HPDE6-E6E7 (cell line): ENCODE measurements around the gene SSX4.
"Not testable (repeated sequence)": the region's sequence is repeated elsewhere in the genome, so short reads cannot be mapped to it uniquely, and the experiment has no call there.

Source experiments
- DNase-seq: peaks from one replicate; pipeline ENCODE4 v3.0.0; 2011; ENCODE audit warnings: missing footprints; ENCODE audit errors: extremely low spot score

The SSX4 gene, protein sequence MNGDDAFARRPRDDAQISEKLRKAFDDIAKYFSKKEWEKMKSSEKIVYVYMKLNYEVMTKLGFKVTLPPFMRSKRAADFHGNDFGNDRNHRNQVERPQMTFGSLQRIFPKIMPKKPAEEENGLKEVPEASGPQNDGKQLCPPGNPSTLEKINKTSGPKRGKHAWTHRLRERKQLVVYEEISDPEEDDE

DNA sequence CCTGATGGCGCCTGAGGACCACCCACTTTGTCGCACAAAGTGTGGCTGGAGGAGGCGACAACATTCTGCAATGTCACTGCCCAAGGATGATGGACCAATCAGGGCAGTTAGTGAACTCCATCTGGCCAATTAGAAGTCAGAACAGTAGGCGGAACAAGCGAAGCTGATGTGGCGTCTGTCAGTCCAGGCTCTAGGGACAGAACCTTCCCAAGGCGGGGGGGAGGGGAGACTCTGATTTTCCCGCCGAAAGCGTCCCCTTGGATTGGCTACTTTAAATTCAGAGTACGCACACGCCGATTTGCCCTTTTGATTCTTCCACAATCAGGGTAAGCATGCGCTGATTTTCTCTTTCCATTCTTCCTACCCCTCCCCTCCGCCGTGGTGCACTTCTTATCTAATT, at the start of gene SSX4:
Gene SSX4 (plus strand): TSS at position 301 of the 400 bp plus-strand sequence. CDS start 515 bp downstream, outside the sequence.
- DNase-seq: not testable (repeated sequence)

DNA sequence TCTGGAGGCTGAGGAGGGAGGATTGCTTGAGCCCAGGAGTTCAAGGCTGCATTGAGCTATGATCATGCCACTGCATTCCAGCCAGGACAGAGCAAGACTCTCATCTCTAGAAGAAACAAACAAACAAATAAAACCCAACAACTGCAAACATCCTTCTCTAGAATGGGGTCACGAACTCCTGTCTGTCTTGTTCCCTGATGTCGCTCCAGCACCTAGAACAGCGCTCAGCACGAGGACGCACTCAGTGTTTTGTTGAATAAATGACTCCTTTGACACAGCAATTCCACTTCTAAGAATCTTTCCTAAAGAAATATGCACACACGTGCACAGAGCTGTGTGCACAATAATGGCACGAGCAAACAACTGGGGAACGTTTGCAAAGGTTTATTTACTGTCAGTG, 37.3 kb upstream of the SSX4 start:
- DNase-seq: not testable (repeated sequence)

DNA sequence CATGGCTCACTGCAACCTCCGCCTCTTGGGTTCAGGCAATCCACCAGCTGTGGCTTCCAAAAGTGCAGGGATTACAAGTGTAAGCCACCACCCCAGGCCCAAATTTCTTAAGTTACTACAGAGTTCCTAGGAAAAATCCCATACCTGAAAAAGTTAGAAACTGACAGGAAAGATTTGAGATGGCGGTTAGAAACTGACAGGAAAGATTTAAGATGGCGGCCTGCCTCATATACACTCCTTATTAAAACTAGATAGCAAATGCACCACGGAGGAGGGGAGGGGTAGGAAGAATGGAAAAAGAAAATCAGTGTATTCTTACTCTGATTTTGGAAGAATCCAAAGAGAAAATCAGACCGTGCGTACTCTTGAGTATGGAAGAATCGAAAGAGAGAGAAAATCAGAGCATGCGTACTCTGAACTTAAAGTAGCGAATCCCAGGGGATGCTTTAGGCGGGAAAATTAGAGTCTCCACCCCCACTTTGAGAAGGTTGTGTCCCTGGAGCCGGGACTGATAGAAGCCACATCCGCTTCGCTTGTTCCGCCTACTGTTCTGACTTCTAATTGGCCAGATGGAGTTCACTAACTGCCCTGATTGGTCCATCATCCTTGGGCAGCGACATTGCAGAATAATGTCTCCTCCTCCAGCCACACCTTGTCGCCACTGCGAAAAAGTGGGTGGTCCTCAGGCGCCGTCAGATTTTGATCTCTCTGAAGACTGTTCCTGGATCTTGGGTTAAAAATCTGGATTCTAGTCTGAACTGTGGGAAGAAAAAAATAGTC, 26.8 kb upstream of the SSX4 start, which contains the start of gene SSX3:
Gene SSX3 (minus strand): TSS at position 389 of the 780 bp plus-strand sequence. CDS start 1,454 bp downstream, outside the sequence.
- DNase-seq: not testable (repeated sequence)

DNA sequence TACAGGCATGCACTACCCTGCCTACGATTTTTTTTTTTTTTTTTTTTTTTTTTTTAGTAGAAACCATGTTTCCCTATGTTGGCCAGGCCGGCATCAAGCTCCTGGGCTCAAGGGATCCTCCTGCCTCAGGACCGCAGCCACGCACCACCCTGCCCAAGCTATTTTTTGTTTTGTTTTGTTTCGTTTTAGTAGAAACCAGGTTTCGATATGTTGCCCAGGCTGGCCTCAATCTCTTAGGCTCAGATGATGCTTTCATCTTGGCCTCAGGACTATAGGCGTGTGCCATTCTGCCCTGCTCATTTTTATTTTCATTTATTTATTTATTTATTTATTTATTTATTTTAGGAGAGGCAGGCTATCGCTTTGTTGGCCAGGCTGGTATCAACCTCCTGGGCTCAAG, 25.7 kb upstream of the SSX4 start:
- no peak for DNase-seq

DNA sequence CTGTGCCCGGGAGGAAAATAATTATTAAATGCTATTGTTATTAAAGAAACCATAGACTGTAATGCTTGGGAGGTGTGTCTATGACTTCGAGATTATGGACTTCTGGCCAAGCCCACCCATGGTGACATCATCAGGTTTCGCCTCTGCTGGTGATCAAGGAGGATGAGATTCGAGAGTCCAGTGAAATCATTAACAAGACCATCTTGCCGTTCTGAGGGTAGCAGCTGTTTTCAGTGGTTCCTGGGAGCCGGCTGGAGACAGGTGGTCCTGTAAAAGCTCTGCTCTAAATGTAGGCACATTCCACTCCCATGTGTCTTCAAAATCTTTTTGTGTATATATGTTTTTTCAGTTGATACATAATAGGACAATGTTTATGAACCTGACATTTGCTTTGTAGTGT, 24.1 kb upstream of the SSX4 start:
- not testable (repeated sequence) for DNase-seq

DNA sequence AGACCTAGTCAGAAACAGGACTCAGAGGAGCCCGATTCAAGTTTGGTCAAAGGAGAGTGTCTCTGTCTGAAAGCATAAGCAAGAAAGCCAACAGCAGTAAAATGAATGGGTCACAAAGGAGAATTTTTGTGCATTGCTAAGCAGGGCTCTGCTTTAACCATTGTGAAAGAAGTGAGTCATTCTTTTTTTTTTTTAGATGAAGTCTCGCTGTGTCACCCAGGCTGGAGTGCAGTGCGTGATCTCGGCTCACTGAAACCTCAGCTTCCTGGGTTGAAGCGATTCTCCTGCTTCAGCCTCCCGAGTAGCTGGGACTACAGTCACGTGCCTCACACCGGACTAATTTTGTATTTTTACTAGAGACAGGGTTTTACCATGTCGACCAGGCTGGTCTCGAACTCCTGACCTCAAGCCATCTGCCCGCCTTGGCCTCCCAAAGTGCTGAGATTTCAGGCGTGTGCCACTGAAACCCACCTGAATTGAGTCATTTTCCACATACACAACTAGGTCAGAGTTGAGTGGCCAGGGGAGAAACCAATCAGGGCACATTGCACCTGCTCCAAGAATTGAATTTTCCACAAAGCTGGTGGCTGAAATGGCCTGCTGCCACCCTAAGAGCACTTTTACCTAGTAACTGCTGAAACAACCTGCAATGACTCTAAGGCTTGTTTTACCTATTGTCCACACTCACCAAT, 15.5 kb upstream of the SSX4 start:
- not testable (repeated sequence) for DNase-seq

DNA sequence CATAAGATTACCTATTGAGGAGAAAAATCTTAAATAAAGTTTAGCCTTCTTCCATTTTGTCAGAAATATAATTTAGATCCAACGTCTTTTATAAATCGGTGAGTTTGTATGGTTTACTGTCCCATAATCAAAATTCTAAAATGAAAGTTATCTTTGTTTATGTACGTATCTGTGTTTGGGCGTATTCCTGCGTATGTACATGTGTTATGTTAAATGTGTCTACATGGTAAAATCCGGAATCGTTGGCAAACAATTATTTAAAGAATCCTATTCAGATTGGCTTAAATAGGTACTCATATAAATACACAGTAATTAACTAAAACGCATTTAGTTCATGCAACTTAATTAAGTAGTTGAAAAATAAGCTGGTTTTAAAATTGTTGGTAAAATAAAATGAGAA, 12.9 kb upstream of the SSX4 start:
- DNase-seq: not testable (repeated sequence)

DNA sequence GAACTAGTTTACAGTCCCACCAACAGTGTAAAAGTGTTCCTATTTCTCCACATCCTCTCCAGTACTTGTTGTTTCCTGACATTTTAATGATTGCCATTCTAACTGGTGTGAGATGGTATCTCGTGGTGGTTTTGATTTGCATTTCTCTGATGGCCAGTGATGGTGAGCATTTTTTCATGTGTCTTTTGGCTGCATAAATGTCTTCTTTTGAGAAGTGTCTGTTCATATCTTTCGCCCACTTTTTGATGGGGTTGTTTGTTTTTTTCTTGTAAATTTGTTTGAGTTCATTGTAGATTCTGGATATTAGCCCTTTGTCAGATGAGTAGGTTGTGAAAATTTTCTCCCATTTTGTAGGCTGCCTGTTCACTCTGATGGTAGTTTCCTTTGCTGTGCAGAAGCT, 13.6 kb downstream of the SSX4 start:
- DNase-seq: not testable (repeated sequence)

DNA sequence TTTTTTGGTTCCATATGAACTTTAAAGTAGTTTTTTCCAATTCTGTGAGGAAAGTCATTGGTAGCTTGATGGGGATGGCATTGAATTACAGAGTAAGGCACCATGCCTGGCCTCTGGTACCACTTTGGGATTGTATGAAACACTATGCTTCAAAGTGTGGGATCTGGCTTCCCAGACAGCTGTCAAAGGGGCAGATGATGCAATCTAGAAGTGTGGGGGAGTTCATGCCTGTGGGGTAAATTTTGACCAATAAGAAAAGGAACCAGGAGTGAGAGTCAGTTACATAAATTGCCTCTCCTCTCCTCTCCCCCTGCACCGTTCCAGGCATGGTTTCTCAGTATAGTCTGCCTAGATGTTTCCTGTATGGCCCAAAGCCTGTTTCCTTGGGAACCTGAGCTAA, 14.5 kb downstream of the SSX4 start:
- not testable (repeated sequence) for DNase-seq

DNA sequence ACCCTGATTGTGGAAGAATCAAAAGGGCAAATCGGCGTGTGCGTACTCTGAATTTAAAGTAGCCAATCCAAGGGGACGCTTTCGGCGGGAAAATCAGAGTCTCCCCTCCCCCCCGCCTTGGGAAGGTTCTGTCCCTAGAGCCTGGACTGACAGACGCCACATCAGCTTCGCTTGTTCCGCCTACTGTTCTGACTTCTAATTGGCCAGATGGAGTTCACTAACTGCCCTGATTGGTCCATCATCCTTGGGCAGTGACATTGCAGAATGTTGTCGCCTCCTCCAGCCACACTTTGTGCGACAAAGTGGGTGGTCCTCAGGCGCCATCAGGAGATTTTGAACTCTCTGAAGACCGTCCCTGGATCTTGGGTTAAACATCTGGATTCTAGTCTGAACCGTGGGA, 28.5 kb downstream of the SSX4 start, which contains the start of gene SSX4B:
Gene SSX4B (minus strand): TSS at position 101 of the 400 bp plus-strand sequence. CDS start 588 bp downstream, outside the sequence.
- not testable (repeated sequence) for DNase-seq

DNA sequence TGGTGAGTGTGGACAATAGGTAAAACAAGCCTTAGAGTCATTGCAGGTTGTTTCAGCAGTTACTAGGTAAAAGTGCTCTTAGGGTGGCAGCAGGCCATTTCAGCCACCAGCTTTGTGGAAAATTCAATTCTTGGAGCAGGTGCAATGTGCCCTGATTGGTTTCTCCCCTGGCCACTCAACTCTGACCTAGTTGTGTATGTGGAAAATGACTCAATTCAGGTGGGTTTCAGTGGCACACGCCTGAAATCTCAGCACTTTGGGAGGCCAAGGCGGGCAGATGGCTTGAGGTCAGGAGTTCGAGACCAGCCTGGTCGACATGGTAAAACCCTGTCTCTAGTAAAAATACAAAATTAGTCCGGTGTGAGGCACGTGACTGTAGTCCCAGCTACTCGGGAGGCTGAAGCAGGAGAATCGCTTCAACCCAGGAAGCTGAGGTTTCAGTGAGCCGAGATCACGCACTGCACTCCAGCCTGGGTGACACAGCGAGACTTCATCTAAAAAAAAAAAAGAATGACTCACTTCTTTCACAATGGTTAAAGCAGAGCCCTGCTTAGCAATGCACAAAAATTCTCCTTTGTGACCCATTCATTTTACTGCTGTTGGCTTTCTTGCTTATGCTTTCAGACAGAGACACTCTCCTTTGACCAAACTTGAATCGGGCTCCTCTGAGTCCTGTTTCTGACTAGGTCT, 43.8 kb downstream of the SSX4 start:
- not testable (repeated sequence) for DNase-seq

DNA sequence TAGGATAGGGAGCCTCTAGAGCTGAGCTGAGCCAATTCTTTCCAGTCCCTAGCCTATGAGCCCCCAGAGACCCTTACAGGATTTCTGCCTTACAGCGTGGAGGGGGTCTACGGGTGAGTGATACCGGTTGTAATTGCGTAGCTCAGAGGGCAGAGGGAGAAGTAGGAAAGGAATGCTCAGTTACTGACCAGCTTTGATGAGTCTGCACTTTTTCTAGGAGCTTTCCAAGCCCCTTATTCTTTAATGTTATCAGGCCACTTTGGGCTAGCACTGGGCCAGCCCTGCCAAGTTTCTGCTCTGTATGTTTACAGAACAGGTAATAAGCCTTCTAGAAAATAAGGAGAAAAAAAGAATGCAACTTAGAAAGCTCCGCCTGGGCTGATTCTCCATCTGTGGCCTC, 46.3 kb downstream of the SSX4 start:
- not testable (repeated sequence) for DNase-seq

DNA sequence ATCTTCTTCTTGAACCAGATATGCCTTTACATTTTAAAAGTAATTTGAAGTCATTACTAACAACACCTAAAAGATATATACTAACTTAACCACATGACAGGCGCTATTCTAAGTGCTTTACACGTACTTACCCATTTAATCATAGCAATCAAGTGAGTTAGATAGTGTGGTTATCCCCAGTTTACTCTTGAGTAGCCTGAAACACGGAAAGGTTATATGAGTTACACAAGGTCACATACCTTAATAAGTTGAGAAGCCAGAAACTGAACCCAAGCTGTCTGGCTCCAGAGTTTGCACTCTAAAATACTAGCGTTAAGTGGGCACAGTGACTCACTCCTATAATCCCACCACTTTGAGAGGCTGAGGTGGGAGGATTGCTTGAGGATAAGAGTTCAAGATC, 46.8 kb downstream of the SSX4 start:
- DNase-seq: not testable (repeated sequence)

DNA sequence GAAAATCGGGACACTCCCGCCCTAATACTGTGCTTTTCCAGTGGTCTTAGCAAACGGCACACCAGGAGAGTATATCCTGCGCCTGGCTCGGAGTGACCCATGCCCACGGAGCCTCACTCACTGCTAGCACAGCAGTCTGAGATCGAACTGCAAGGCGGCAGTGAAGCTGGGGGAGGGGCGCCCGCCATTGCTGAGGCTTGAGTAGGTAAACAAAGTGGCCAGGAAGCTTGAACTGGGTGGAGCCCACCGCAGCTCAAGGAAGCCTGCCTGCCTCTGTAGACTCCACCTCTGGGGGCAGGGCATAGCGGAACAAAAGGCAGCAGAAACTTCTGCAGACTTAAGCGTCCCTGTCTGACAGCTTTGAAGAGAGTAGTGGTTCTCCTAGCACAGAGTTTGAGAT, 50.4 kb downstream of the SSX4 start:
- DNase-seq: not testable (repeated sequence)
